PC-3 (cell line): Measurements from ENCODE around the gene RPL22. TPM values are rescaled to one million over a fixed set of nuclear protein-coding genes. Genes with fewer than 3 reads are reported as not detected.

Experiments used
- ATAC-seq: fragments of 200-7000 bp; cut with Tn5 transposase; 2 replicates; pipeline ENCODE4 v1.9.1; 2020; ENCODE audit warnings: mild to moderate bottlenecking, moderate library complexity
- BruUV-seq: library from RNA; stranded (reverse); fragments of 400-500 nt; replicated peaks from 2 replicates; lab custom pipeline; 2021; lab: Mats Ljungman, UMichigan
- CTCF ChIA-PET: fragments of 300-600 bp; sonication (Branson Sonifier 250); formaldehyde crosslinking; loops from one replicate; lab custom pipeline; 2022; ENCODE audit warnings: antibody characterized with exemption; lab: Charles Lee
- POLR2A ChIA-PET: fragments of 300-600 bp; sonication (Branson Sonifier 250); formaldehyde crosslinking; loops from one replicate; lab custom pipeline; 2022; ENCODE audit warnings: antibody characterized with exemption; ENCODE audit not compliant: unreplicated experiment; lab: Charles Lee
- DNase-seq: peaks from one replicate; pipeline ENCODE4 v3.0.0-alpha.2; 2015
- H2AFZ ChIP-seq: fragments of 300-600 bp; sonication (generic); 2 replicates; pipeline ENCODE4 v1.6.0; 2016; ENCODE audit warnings: antibody characterized with exemption, low read length
- H3F3A ChIP-seq: fragments of 300-600 bp; sonication (generic); one replicate; pipeline ENCODE4 v1.6.0; 2017; ENCODE audit warnings: antibody characterized with exemption, low read length, control low read depth, mild to moderate bottlenecking; ENCODE audit not compliant: unreplicated experiment
- H3K27ac ChIP-seq: fragments of 300-600 bp; sonication (generic); 2 replicates; pipeline ENCODE4 v1.5.1; 2016; ENCODE audit warnings: mild to moderate bottlenecking, low read length
- H3K27me3 ChIP-seq: fragments of 300-600 bp; sonication (generic); 2 replicates; pipeline ENCODE4 v1.6.1; 2016; ENCODE audit warnings: low read length, mixed read lengths
- H3K36me3 ChIP-seq: fragments of 300-600 bp; sonication (generic); 2 replicates; pipeline ENCODE4 v1.6.1; 2016; ENCODE audit warnings: low read depth, mixed run types, low read length, mixed read lengths
- H3K4me1 ChIP-seq: fragments of 300-600 bp; sonication (generic); 2 replicates; pipeline ENCODE4 v1.5.1; 2016; ENCODE audit warnings: low read length; ENCODE audit not compliant: insufficient read depth
- H3K4me2 ChIP-seq: fragments of 300-600 bp; sonication (generic); 2 replicates; pipeline ENCODE4 v1.6.0; 2016; ENCODE audit warnings: low read length
- H3K4me3 ChIP-seq: fragments of 300-600 bp; sonication (generic); 2 replicates; pipeline ENCODE4 v1.5.1; 2016; ENCODE audit warnings: mild to moderate bottlenecking, low read length, mixed read lengths
- H3K79me2 ChIP-seq: fragments of 300-600 bp; sonication (generic); 2 replicates; pipeline ENCODE4 v1.6.1; 2017; ENCODE audit warnings: low read length, mixed read lengths
- H3K9ac ChIP-seq: fragments of 300-600 bp; sonication (generic); 2 replicates; pipeline ENCODE4 v1.6.0; 2016; ENCODE audit warnings: mild to moderate bottlenecking, low read length
- H3K9me2 ChIP-seq: fragments of 300-600 bp; sonication (generic); replicated peaks from 2 replicates; pipeline ENCODE4 v1.6.1; 2016; ENCODE audit warnings: mixed run types, low read length, mixed read lengths
- H3K9me3 ChIP-seq: fragments of 300-600 bp; sonication (generic); 2 replicates; pipeline ENCODE4 v1.6.1; 2016; ENCODE audit warnings: low read length, mixed read lengths
- H4K20me1 ChIP-seq: fragments of 300-600 bp; sonication (generic); 2 replicates; pipeline ENCODE4 v1.6.1; 2016; ENCODE audit warnings: low read length, mixed read lengths
- CTCF ChIP-seq: fragments of 300-600 bp; sonication (generic); conservative IDR thresholded peaks from 2 replicates; pipeline ENCODE4 v1.5.1; 2017; ENCODE audit warnings: antibody characterized with exemption, low read depth, mild to moderate bottlenecking, low read length
- EZH2 ChIP-seq: fragments of 300-600 bp; sonication (generic); IDR thresholded peaks from one replicate; pipeline ENCODE4 v1.6.1; 2017; ENCODE audit warnings: antibody characterized with exemption, mild to moderate bottlenecking, low read length; ENCODE audit not compliant: unreplicated experiment
- EZH2phosphoT487 ChIP-seq: fragments of 300-600 bp; sonication (generic); IDR thresholded peaks from 2 replicates; pipeline ENCODE4 v1.6.1; 2018; ENCODE audit warnings: mild to moderate bottlenecking, antibody characterized with exemption, low read length, borderline replicate concordance
- intact Hi-C: fragments of 100-400 bp; cut with micrococcal nuclease; formaldehyde crosslinking; loops from 2 replicates; pipeline ENCODE4 v1.9.0; 2023
- total RNA-seq: library from RNA; depleted of rRNA; stranded (reverse); fragments of >200 nt; gene quantifications from 2 replicates; pipeline ENCODE4 v1.2.3, GENCODE V29; 2014

RPL22 gene
- total RNA-seq, 1 experiment from 2014 or later, result 283 TPM

GRCh38 chr1:6148497-6149241 is 50.7 kb downstream of the RPL22 start:
- no peaks in the 10 kb centered on the region for H3K9me3 ChIP-seq
- peak; percentile 42 for DNase-seq
- H3K79me2 ChIP-seq, result no peaks in the 10 kb centered on the region
- H3K4me2 ChIP-seq, result no peak overlapping the region
- TF ChIP-seq EZH2phosphoT487, result no peak
- no peak for TF ChIP-seq CTCF
- TF ChIP-seq EZH2, result no peak
- ChIA-PET CTCF (no interaction called here), POLR2A (no interaction called here)
- ATAC-seq, result peak; percentile 73
- H3K9me2 ChIP-seq, result no peaks in the 10 kb centered on the region
- no peak overlapping the region for H3K4me3 ChIP-seq
- no peak overlapping the region for H2AFZ ChIP-seq
- H3K27me3 ChIP-seq, result no peaks in the 10 kb centered on the region
- H3K36me3 ChIP-seq, result no peaks in the 10 kb centered on the region
- H3K9ac ChIP-seq, result no peak overlapping the region
- no peak overlapping the region for H3K27ac ChIP-seq
- no peaks in the 10 kb centered on the region for H4K20me1 ChIP-seq
- H3K4me1 ChIP-seq, result peaks cover 16% of the 10 kb centered on the region
- no peaks in the 10 kb centered on the region for H3F3A ChIP-seq
- no TSS peak for BruUV-seq
- intact Hi-C loops, result no loop called here

- TF ChIP-seq EZH2 (no peak), CTCF (no peak), EZH2phosphoT487 (no peak)
- H3K9me3 ChIP-seq, result no peaks in the 10 kb centered on the region
- no peak overlapping the region for H3K4me3 ChIP-seq
- H3K79me2 ChIP-seq, result no peaks in the 10 kb centered on the region
- no peaks in the 10 kb centered on the region for H3F3A ChIP-seq
- ChIA-PET CTCF (interaction anchor here (1.1 kb wide), 1 partner anchor 37 kb away, joined by 3 read pairs; no protein-coding TSS in a partner anchor), POLR2A (interaction anchor here (0.5 kb wide), 1 partner anchor 61 kb away, joined by 6 read pairs; no protein-coding TSS in a partner anchor)
- peak; percentile 75 for DNase-seq
- no TSS peak for BruUV-seq
- peak; percentile 27; the same call in 1 of the 2 replicates for ATAC-seq
- H2AFZ ChIP-seq, result no peak overlapping the region
- intact Hi-C loops, result no loop called here
- H3K4me2 ChIP-seq, result 0 out of 2 replicates have a peak overlapping the region, but pooled peaks have one; percentile 12
- H3K27me3 ChIP-seq, result no peaks in the 10 kb centered on the region
- H3K27ac ChIP-seq, result no peak overlapping the region
- no peak overlapping the region for H3K9ac ChIP-seq
- no peaks in the 10 kb centered on the region for H3K36me3 ChIP-seq
- H4K20me1 ChIP-seq, result no peaks in the 10 kb centered on the region
- H3K9me2 ChIP-seq, result no peaks in the 10 kb centered on the region
- peaks cover 22% of the 10 kb centered on the region for H3K4me1 ChIP-seq
Observed at GRCh38 chr1:6145864-6146410, 53.5 kb downstream of the RPL22 start.

GRCh38 chr1:6145396-6145750 is 54.0 kb downstream of the RPL22 start:
- peaks cover 22% of the 10 kb centered on the region for H3K4me1 ChIP-seq
- H3F3A ChIP-seq, result no peaks in the 10 kb centered on the region
- DNase-seq (no peak), ATAC-seq (no peak)
- no peak overlapping the region for H2AFZ ChIP-seq
- TF ChIP-seq EZH2 (no peak), EZH2phosphoT487 (no peak), CTCF (no peak)
- no peaks in the 10 kb centered on the region for H3K9me2 ChIP-seq
- BruUV-seq, result no TSS peak
- POLR2A ChIA-PET, result no interaction called here
- no peaks in the 10 kb centered on the region for H3K9me3 ChIP-seq
- no peaks in the 10 kb centered on the region for H3K36me3 ChIP-seq
- intact Hi-C loops, result no loop called here
- CTCF ChIA-PET, result interaction anchor here (1.1 kb wide), 1 partner anchor 36 kb away, joined by 3 read pairs; no protein-coding TSS in a partner anchor
- no peak overlapping the region for H3K4me2 ChIP-seq
- no peak overlapping the region for H3K9ac ChIP-seq
- no peaks in the 10 kb centered on the region for H3K79me2 ChIP-seq
- H3K4me3 ChIP-seq, result no peak overlapping the region
- H4K20me1 ChIP-seq, result no peaks in the 10 kb centered on the region
- H3K27me3 ChIP-seq, result no peaks in the 10 kb centered on the region
- no peak overlapping the region for H3K27ac ChIP-seq
